ENCODE results near the gene CCDC127. TPM values are rescaled to one million over a fixed set of nuclear protein-coding genes. Genes with fewer than 3 reads are reported as not detected.
"Not testable (repeated sequence)": the region's sequence is repeated elsewhere in the genome, so short reads cannot be mapped to it uniquely, and the experiment has no call there.

CCDC127 gene
- total RNA-seq, 1 donor from 2014 or later = 6.4 TPM

DNA sequence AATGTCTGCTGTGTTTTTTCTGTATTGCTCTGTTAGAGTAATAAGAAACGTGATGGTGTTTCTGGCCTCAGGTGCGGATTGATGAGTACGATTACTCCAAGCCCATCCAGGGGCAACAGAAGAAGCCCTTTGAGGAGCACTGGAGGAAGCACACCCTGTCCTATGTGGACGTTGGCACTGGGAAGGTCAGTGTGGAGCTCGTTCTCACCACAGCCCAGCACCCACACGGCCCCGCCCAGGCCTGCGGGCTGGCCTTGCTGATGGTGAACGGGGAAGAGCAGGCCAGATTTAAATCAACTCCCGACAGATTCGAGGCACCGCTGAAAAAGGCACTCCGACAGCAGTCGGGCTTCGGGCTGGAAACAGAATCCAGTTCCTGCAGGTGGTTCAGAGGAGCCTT, 36.4 kb upstream of the CCDC127 start:
- CTCF ChIA-PET; H3K9me3 Mint-ChIP-seq; H3K27me3 Mint-ChIP-seq; POLR2A ChIA-PET; intact Hi-C loops (cut with micrococcal nuclease); H3K4me3 Mint-ChIP-seq; DNase-seq; H3K27ac Mint-ChIP-seq; H3K4me1 Mint-ChIP-seq; ATAC-seq (ENCODE audit: low read depth): not testable (repeated sequence)
- H3K36me3 Mint-ChIP-seq (ENCODE audit: low read depth) = peaks cover 65% of the 10 kb centered on the region

DNA sequence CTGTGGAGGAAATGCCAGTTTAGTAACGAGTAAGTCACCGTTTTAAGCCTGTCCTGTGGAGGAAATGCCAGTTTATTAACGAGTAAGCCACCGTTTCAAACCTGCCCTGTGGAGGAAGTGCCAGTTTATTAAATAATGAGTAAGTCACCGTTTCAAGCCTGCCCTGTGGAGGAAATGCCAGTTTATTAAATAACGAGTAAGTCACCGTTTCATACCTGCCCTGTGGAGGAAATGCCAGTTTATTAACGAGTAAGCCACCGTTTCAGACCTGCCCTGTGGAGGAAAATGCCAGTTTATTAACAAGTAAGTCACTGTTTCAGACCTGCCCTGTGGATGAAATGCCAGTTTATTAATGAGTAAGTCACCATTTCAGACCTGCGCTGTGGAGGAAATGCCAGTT, 34.6 kb upstream of the CCDC127 start:
- TF ChIP-seq, protein P1, sequence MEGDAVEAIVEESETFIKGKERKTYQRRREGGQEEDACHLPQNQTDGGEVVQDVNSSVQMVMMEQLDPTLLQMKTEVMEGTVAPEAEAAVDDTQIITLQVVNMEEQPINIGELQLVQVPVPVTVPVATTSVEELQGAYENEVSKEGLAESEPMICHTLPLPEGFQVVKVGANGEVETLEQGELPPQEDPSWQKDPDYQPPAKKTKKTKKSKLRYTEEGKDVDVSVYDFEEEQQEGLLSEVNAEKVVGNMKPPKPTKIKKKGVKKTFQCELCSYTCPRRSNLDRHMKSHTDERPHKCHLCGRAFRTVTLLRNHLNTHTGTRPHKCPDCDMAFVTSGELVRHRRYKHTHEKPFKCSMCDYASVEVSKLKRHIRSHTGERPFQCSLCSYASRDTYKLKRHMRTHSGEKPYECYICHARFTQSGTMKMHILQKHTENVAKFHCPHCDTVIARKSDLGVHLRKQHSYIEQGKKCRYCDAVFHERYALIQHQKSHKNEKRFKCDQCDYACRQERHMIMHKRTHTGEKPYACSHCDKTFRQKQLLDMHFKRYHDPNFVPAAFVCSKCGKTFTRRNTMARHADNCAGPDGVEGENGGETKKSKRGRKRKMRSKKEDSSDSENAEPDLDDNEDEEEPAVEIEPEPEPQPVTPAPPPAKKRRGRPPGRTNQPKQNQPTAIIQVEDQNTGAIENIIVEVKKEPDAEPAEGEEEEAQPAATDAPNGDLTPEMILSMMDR (IDR thresholded peaks at IDR 0.05) = no peak
- Mint-ChIP-seq H3K9me3 (no peaks in the 10 kb centered on the region), H3K27me3 (no peaks in the 10 kb centered on the region), H3K4me3 (no peak overlapping the region), H3K27ac (peak overlapping the region; percentile 76), H3K4me1 (peaks cover 7% of the 10 kb centered on the region), H3K36me3 (ENCODE audit: low read depth) (peaks cover 75% of the 10 kb centered on the region)
- CTCF ChIA-PET = no interaction called here
- DNase-seq (no peak), ATAC-seq (ENCODE audit: low read depth) (no peak)
- intact Hi-C loops (cut with micrococcal nuclease) = no loop called here
- POLR2A ChIA-PET = no interaction called here

DNA sequence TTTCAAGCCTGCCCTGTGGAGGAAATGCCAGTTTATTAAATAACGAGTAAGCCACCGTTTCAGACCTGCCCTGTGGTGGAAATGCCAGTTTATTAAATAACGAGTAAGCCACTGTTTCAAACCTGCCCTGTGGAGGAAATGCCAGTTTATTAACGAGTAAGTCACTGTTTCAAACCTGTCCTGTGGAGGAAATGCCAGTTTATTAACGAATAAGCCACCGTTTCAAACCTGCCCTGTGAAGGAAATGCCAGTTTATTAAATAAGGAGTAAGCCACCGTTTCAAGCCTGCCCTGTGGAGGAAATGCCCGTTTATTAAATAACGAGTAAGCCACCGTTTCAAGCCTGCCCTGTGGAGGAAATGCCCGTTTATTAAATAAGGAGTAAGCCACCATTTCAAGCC, 34.0 kb upstream of the CCDC127 start:
- H3K27me3 Mint-ChIP-seq; POLR2A ChIA-PET; H3K9me3 Mint-ChIP-seq; H3K4me3 Mint-ChIP-seq; H3K4me1 Mint-ChIP-seq; intact Hi-C loops (cut with micrococcal nuclease); ATAC-seq (ENCODE audit: low read depth); CTCF ChIA-PET; DNase-seq: not testable (repeated sequence)
- H3K36me3 Mint-ChIP-seq (ENCODE audit: low read depth) = peaks cover 76% of the 10 kb centered on the region
- peak overlapping the region; percentile 76 for H3K27ac Mint-ChIP-seq

DNA sequence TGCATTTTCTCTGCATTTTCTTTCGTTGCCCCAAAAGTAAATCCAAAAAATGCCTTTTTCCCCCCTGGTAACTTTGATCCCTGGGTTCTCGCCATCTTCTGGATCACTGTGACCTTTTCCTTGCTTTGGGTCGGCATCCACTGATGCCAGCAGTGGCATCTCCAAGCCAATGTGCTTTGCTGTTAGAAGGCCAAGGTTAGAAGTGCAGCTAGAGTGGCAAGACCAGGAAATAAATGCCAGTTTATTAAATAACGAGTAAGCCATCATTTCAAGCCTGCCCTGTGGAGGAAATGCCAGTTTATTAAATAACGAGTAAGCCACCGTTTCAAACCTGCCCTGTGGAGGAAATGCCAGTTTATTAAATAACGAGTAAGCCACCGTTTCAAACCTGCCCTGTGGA, 33.6 kb upstream of the CCDC127 start:
- H3K4me3 Mint-ChIP-seq; ATAC-seq (ENCODE audit: low read depth); intact Hi-C loops (cut with micrococcal nuclease); H3K9me3 Mint-ChIP-seq; H3K27me3 Mint-ChIP-seq; CTCF ChIA-PET; H3K27ac Mint-ChIP-seq; DNase-seq; POLR2A ChIA-PET; H3K4me1 Mint-ChIP-seq: not testable (repeated sequence)
- H3K36me3 Mint-ChIP-seq (ENCODE audit: low read depth) = peaks cover 76% of the 10 kb centered on the region

DNA sequence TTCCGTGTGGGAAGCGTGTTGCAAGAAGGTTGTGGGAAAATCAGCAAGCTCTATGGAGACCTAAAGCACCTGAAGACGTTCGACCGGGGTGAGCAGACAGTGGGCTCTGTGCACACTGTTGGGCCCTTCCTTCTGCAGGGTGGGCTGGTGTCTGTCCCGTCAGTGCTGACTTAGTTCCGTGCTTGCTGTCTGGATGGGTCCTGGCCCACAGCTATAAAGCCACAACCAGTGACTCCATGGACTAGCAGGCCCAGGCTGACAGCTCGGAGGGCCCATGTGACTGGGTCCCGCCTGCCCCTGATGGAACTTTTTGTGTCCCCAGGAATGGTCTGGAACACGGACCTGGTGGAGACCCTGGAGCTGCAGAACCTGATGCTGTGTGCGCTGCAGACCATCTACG, 33.1 kb upstream of the CCDC127 start:
- H3K9me3 Mint-ChIP-seq; POLR2A ChIA-PET; intact Hi-C loops (cut with micrococcal nuclease); H3K27me3 Mint-ChIP-seq; ATAC-seq (ENCODE audit: low read depth); H3K27ac Mint-ChIP-seq; H3K4me3 Mint-ChIP-seq; H3K4me1 Mint-ChIP-seq; CTCF ChIA-PET; DNase-seq: not testable (repeated sequence)
- peaks cover 77% of the 10 kb centered on the region for H3K36me3 Mint-ChIP-seq (ENCODE audit: low read depth)

DNA sequence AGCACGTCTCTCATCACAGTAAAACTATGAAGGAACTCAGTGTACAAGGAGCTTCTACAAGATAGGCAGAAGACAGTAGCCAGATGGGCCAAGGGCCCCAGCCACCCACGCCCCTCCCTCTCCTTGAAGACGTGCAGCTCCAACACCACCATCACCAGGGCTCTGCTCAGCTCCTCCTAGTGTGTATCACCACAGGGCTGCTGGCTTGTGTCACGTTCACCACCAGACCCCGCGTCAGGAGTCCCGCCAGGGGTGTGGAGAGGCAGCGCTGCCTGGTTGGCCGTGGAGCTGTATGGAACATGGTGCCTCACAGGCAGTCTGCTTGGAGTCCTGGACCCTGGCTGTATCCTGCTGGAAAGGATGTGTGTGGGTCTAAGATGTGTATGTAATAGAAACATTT, 32.4 kb upstream of the CCDC127 start:
- ATAC-seq (ENCODE audit: low read depth); H3K27me3 Mint-ChIP-seq; CTCF ChIA-PET; H3K4me3 Mint-ChIP-seq; H3K27ac Mint-ChIP-seq; H3K4me1 Mint-ChIP-seq; DNase-seq; H3K9me3 Mint-ChIP-seq; intact Hi-C loops (cut with micrococcal nuclease); POLR2A ChIA-PET: not testable (repeated sequence)
- peaks cover 77% of the 10 kb centered on the region for H3K36me3 Mint-ChIP-seq (ENCODE audit: low read depth)

DNA sequence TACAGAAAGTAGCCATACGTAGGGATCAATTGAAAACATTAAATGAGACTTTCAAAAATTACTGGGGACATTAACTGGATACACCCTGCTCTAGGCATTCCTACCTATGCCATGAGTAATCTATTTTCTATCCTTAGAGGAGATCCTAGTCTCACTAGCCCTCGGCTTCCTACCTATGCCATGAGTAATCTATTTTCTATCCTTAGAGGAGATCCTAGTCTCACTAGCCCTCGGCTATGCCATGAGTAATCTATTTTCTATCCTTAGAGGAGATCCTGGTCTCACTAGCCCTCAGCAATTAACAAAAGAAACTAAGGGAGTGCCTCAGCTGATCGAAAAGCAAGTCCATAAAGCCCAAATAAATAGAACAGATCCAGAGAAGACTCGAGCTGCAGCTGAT, 27.8 kb upstream of the CCDC127 start:
- H3K27me3 Mint-ChIP-seq; H3K4me1 Mint-ChIP-seq; DNase-seq; intact Hi-C loops (cut with micrococcal nuclease); H3K4me3 Mint-ChIP-seq; POLR2A ChIA-PET; ATAC-seq (ENCODE audit: low read depth); H3K9me3 Mint-ChIP-seq; CTCF ChIA-PET; H3K27ac Mint-ChIP-seq: not testable (repeated sequence)
- peaks cover 81% of the 10 kb centered on the region for H3K36me3 Mint-ChIP-seq (ENCODE audit: low read depth)

DNA sequence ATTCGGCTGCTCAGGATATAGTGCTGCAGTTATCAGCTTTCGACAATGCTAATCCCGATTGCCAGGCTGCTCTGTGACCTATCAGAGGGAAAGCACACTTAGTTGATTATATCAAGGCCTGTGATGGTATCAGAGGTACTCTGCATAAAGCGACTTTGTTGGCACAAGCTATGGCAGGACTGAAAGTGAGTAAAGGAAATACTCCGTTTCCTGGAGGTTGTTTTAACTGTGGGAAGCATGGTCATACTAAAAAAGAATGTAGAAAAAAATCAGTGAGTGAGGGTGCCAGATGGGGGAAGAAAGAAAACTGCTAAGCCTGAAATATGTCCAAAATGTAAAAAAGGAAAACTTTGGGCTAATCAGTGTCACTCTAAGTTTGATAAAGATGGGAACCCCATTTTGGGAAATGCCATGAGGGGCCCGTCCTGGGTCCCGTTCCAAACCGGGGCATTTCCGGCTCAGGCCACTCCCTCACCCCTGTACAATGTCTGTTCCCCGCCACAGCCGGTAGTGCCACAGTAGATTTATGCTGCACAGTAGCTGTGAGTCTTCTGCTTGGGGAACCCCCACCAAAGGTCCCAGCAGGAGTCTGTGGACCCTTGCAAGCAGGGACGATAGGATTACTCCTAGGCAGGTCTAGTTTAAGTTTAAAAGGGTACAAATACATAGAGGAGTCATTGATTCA, 25.9 kb upstream of the CCDC127 start:
- H3K36me3 Mint-ChIP-seq (ENCODE audit: low read depth) = peaks cover 78% of the 10 kb centered on the region
- CTCF ChIA-PET; intact Hi-C loops (cut with micrococcal nuclease); POLR2A ChIA-PET; ATAC-seq (ENCODE audit: low read depth); H3K4me1 Mint-ChIP-seq; DNase-seq; H3K9me3 Mint-ChIP-seq; H3K27me3 Mint-ChIP-seq; H3K4me3 Mint-ChIP-seq: not testable (repeated sequence)
- peak overlapping the region; percentile 18 for H3K27ac Mint-ChIP-seq

DNA sequence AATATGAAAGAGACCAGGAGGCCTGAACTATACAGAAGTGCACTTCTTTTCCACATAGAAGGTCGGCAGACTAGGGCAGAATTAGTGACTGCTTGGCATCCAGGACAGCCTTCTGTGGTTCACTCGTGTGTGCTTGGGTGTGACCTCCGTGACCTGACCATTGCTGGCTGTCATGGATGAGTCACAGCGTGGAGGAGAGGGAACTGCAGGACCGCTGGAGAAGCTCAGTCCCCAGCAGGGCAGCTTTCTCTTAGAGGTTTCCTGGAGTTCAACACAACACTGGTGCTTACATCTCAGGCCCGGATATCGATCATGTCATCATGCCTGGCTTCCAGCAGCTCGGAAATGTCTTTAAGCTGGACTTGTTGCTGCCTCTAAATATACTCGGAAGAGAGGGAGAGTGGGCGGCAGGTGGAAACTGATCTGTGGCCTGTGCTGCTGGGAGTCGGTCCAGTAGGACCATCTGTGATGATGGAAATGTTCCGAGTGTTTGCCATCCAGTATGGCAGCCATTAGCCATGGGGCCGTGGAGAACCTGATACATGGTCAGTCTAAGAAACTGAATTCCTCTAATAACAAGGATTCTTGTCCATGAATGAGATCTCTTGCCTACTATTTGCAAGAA, 23.2 kb upstream of the CCDC127 start:
- H3K9me3 Mint-ChIP-seq; H3K4me1 Mint-ChIP-seq; ATAC-seq (ENCODE audit: low read depth); H3K4me3 Mint-ChIP-seq; DNase-seq; CTCF ChIA-PET; POLR2A ChIA-PET; H3K27ac Mint-ChIP-seq; H3K27me3 Mint-ChIP-seq; intact Hi-C loops (cut with micrococcal nuclease): not testable (repeated sequence)
- H3K36me3 Mint-ChIP-seq (ENCODE audit: low read depth) = peaks cover 71% of the 10 kb centered on the region

DNA sequence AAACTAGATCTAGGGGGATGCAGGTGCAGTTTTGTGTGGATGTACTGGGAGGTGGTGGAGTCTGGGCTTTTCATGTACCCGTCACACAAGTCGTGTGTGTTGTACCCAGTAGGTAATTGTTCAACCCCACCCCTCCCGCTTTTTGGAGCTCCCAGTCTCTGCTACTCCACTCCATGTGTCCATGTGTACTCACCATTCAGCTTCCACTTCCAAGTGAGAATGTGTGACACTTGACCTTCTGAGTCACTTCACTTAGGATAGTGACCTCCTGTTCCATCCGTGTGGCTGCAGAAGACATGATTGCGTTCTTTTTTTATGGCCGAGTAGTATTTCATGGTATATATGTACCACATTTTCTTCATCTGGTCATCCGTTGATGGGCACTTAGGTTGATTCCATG, 22.6 kb upstream of the CCDC127 start:
- POLR2A ChIA-PET = not testable (repeated sequence)

DNA sequence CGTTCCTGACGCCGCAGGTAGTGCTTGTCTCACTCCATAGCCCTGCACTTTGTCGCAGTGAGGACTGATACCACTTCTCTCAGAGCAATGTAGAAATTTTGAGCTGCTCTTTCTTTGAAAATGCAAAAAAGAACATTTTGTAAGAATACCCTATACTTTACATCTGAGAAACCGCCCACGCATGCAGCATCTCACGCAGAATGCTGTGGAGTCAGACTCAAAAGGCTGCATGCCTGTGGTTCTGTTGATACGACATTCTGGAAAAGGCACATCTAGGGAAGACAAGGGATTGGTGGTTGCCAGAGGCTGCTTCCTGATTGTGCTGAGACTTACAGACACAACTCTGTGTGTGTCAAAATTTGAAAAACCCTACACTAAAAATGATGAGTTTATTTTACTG, 20.0 kb upstream of the CCDC127 start:
- DNase-seq; ATAC-seq (ENCODE audit: low read depth); H3K4me3 Mint-ChIP-seq; H3K9me3 Mint-ChIP-seq; H3K27me3 Mint-ChIP-seq; H3K27ac Mint-ChIP-seq; H3K4me1 Mint-ChIP-seq; CTCF ChIA-PET; POLR2A ChIA-PET: not testable (repeated sequence)
- peaks cover 79% of the 10 kb centered on the region for H3K36me3 Mint-ChIP-seq (ENCODE audit: low read depth)
- intact Hi-C loops (cut with micrococcal nuclease) = loop anchor here (10.0 kb wide), 1 partner anchor 1357 kb away; no protein-coding TSS in a partner anchor

More for the DNA sequence above, 22.6 kb upstream of the CCDC127 start:
- CTCF ChIA-PET; H3K9me3 Mint-ChIP-seq; H3K27ac Mint-ChIP-seq; H3K27me3 Mint-ChIP-seq; intact Hi-C loops (cut with micrococcal nuclease); H3K4me1 Mint-ChIP-seq; ATAC-seq (ENCODE audit: low read depth); DNase-seq; H3K4me3 Mint-ChIP-seq: not testable (repeated sequence)
- H3K36me3 Mint-ChIP-seq (ENCODE audit: low read depth) = peaks cover 71% of the 10 kb centered on the region
